Hepatic stellate cell (primary cell): ENCODE data around the gene HOXD11.

Source experiments
- DNase-seq: peaks from one replicate; pipeline ENCODE4 v3.0.0; 2011; ENCODE audit warnings: low spot score

The HOXD11 gene

DNA sequence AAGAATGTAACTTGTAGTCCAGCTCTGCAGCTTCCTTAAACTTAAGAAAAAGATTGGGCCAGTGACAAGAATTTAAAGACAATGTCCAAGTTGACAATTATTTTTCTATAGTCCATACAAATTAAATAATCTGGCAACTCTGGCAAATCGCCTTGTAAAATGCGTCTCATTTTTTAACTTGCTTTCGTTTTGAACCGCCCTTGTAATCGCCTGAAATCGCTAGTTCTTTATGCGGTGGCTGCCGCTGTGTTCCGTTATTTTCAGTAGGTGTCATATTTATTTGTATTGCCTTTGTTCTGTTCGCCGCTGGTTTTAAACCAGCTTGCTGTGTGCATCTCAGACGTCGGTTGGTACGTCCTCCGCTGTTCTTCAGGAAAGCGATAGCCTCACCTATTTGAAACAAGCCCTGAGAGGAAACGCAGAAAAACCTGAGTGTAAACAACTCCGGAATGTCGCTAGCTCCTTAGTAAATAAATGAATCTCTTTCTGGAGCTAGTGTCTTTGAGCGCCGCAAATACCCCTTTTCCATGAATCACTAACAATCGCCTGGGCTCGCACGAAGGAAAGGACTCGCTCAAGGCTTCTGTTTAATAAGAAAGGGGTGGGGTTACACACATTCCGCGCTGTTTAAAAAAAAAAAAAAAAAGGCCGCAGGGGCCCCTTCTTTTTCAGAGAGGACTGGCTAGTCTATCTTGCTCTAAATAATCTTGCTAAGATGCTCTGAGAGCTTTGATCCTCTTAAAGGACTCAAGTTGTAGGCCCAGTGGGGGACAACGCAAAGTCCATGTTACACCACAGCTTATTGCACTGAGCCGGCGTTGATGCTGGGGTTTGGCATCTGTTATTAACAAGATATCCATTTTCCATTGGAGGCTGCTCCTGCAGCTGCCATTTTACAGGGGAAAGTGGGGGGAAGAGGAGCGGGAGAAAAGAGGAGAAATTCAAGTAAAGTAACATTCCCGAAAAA lies 25.4 kb downstream of the HOXD11 start:
- no peak for DNase-seq

DNA sequence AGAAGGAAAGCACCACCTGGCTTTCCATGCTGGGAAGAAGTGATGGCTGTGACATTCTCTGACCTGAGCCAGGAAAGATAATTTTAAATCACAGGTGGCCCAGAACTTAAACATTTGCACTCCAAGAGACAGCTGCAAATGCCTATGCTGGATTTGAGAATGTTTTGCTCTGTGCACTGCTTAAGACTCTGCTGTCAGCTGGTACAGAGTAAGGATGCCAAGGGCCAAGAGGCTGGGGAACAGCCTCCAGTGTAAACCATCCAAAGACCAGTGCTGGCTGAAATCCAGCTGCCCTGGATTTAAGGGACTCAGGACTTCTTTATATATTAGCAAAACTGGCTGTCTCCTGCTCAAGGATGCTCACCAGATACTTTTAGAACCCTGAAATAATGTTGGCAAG lies 26.3 kb downstream of the HOXD11 start:
- DNase-seq = no peak

DNA sequence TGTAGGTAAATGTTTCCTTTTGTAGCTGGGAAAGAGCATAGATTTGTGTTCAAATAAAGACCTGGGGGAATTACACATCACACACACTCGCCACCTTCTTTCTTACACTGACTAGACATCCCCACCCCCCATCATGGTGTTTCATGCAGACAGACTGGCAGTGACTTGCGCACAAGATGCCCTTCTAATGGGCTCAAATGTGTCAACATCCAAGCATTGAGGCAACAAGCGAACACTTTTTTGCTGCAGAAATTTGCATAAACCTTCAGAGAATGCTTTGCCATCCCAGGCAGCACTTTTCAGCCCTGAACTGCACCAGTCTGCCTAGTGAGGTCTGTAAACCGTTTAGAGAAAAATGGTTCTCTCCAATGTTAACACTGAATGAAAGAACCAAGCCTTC lies 27.0 kb downstream of the HOXD11 start:
- no peak for DNase-seq

DNA sequence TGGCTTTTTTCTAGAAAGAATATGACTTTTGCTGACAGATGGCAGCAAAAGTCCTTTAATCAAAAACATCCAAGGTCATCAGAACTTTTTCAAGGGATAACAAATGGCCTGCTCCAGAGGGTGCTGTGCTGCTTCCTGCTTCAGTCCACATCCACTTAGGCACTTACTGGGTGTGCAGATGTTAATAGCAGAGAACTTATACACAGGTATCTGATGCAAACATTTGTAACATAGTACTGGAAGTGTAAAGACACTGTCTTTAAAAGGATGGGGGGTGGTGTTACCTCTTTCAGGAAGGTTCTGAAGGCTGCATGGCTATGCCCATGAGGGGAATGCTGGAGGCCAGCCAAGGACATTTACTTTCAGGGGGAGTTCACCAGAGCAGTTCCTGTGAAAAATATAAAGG lies 28.0 kb downstream of the HOXD11 start:
- DNase-seq = no peak

DNA sequence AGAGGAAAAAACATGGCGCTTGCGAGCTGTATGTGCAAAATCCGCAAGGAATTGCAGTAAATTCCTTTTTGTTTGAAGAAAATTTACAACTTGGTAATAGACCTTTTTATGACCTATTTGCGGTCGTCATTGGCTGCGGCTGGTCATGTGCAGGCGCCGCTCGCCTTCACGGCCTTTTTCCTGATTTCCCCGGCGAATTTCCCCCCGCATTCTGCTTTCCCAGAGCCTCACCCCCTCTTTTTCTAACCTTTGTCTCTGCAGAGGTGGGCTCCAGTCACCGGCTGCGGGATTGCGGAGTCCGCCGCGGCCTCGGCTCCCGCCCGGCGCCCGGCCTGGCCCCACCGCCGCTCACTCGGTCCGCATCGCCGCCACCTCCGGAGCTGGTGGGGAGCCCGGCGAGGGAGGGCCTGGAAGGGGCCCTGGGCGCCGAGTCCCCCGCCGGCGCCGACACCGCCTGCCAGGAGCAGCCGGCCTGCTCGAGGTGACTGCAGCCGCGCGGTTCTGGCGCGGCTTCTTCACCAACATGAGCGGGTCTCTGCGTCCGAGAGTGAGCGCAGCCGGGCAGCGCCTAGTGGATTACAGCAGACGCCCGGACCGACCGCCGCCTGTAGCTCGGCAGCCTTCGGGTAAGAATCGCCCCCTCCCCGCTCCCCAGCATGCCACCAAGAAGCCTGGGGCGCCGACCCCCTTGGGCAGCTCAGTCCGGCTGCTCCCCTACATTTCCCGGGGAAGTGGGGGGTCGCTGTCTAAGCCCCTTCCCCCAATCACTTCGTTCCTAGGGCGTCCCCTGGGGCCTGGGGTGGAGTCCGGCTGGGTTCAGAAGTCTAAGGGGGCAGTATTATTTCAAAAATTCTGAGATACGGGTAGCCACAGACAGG lies 29.5 kb downstream of the HOXD11 start:
- DNase-seq = no peak

DNA sequence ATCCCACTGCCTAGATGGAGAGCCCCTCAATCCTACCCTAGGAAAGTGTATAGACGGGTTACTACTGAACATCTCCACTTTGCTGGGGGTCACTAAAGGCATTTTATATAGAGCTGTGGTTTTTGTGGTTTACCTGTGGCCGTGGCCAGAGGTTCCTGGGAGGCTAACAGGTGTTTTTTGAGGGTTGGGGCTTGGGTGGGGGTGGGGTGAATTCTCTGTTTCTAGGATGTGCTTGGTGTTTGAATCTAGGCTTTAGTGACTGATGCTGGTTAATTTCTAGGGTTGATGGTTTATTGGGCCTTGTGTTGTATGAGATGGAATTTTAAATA lies 30.1 kb downstream of the HOXD11 start:
- DNase-seq = no peak

DNA sequence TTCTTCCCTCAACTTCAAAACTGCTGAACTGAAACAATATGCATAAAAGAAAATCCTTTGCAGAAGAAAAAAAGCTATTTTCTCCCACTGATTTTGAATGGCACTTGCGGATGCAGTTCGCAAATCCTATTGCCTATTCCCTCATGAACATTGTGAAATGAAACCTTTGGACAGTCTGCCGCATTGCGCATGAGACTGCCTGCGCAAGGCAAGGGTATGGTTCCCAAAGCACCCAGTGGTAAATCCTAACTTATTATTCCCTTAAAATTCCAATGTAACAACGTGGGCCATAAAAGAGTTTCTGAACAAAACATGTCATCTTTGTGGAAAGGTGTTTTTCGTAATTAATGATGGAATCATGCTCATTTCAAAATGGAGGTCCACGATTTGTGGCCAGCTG lies 30.8 kb downstream of the HOXD11 start:
- no peak for DNase-seq

DNA sequence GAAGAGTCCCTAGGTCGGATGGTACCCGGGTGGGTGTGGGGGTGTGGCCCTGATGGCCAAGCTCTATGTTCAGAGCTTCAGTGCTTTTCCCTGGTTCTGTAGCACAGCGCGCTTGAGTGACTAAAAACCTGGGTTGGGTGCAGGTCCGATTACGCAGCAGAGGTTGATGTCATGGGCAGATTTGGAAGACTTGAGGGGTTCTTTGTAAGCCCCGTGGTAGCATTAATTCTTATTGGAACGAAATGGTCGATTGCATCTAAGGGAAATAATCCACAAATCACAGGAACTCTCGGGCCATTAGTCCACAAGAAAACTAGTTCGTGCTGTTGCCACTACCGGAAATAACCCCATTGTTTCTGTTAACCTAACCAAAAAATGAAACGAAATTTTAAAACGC lies 31.4 kb downstream of the HOXD11 start:
- DNase-seq = no peak

DNA sequence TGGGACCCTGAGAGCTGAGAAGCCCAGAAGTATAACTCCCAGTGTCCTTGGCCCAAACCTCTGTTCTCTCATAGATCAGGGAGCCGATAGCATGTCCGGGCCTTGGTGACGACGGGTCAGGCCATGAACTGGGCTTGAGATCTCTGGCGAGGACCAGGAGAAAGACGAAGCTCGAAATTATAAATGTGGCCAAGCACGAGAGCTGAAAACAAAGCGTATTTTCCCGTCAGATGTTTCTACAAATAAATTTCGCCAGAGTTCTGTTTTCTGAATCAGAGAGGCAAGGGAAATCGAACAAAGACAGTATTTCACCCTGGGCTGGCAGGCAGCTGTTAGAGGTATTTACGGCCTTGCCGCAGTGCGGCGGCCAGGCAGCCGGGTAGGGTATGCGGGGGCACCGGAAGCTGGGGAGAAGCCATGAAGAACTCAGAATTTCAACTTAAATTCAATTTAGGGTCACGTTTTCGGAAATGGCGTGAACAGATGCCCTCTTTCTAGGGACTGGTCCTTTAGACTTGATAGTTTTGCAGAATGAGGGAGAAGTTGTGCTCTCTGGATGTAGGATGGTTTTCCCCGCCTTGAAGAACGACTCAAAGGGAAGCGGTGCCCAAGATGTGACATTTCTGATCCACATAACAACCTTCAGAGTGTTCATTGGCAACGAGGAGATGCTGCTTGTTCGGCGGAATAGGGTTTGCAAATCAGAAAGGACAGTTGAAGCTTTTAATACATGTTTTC lies 32.0 kb downstream of the HOXD11 start:
- no peak for DNase-seq

DNA sequence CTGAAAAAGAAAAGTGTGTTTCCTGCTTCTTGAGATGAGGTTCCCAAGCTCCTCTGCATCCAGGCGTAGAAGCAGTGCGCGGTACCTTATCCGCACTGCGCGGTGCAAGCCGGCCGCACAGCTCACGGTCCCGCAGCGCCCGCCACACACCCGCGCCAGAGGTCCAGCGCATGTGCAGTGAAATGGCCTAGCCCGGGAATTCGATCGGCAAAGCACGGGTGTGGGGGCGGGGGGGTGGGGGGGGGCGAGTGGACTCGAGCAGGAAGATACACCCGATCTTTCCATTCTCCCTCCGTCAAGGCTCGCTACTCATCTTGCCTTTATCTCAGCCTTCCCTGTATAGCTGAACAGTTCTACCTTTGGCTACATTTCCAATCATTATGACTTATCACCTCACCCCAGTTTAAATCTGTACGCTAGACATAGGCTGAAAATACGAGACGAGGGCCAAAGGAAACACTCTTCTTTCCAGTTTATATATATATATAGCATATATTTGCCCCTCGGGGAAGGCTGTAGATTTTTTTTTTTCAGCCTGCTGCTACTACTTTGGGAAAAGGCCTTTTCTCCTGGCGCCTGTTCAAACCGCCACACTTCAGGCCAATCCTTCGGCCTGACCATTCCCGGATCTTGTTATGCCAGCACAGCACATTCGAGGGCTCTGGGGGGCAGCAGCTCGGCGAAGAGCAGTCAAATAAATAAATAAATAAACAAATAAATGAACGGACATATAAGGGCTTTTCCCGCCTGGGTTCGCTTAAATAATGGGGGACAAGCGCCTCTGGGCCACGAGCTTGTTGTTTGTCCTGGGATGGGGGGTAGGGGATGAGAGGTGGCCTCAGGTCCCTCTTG lies 32.8 kb downstream of the HOXD11 start:
- DNase-seq = no peak

DNA sequence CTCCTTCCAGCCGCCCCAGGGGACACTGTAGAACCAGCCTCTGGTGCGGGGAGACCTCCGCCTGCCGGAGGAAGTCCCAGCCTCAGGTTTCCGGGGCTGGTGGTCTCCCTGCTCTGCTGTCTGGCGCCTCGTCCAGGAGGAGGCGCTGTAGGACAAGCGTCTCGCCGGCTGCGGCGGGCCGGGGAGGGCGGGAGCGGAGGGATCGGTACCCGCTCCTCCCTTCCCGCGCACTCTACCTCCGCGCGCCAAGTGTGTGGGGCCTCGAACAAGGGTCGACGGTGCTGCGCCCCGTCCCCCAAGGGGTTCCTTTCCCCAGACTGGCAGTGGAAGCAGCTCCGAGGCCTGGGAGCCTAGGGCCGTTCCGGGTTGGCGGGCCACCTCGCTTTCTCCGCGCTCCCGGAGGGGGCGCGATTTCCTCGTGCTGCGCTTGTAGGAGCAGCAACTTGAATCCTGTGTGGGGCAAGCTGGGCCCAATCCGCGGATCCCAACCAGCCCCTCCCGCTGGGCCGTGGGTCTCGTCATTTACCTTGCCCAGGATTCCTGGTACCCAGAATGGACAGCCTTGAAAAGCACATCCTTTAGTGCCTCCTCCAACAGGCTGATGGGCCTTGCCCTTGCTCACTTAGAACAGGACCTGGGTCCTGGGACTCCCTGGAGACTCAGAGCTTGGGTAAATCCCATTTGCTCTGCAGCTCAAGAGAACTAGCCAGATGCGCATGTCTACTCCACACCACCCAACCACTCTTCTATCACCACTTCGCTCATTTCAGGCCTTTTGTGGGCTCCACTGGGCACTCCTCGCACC lies 33.6 kb downstream of the HOXD11 start:
- peak; percentile 89 for DNase-seq

DNA sequence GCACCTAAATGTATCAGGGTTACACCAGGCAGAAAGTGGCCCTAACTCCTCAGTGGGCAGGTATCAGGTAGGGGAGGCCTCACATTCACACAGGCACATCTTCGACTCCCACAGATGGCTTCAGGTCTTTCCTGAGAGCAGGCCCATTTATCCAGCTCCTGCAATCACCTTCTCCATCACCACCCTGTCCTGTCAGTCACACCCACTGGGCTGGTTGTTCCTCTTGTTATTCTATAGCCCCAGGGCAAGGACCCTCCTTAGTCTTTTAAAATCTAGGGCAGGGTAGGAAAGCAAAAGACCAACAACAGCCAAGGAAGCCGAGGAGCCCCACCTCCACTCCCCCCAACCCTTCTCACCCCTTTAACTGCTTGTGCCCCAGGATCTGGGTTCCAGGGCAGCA lies 35.2 kb downstream of the HOXD11 start:
- no peak for DNase-seq

DNA sequence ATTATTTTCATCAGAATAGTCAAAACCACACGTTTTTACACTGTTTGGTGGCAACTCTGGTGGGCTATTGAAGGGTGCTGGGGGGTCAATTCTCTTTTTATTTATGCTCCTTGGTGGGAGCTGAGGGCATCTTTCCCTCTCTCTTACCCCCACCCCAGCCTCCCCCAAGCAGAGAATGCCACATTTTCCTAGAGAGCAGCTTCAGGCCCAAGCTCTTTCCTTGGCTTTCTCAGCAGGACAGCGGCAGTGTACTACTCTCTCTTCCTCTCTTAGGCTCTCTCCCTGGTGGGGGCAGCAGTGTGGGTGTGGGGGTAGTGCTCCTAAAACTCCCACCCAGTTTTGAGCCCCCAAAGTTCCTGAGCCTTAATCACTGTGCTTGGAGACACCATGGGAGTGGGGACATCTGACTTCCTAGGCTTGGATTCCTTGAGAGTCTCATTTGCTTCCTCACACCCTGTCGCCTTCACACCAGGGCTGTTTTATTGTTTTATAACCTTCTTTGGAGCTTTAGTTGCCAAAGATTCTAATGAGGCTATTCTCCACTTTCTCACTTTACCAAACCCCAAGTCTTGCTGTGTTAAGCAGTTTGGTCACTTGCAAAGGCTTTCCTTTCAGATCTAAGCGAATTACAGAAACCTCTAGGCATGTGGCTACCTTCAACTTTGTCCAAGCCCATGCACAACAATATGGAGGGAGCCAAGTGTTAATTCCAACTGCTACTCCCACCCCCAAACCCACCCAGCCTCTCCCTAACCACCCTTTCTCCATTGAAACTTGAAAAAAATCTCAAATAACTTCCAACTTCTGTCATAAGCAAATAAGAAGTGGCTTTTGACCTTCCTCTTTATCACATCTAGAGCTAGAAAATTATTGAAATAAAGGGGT lies 38.2 kb downstream of the HOXD11 start:
- no peak for DNase-seq

DNA sequence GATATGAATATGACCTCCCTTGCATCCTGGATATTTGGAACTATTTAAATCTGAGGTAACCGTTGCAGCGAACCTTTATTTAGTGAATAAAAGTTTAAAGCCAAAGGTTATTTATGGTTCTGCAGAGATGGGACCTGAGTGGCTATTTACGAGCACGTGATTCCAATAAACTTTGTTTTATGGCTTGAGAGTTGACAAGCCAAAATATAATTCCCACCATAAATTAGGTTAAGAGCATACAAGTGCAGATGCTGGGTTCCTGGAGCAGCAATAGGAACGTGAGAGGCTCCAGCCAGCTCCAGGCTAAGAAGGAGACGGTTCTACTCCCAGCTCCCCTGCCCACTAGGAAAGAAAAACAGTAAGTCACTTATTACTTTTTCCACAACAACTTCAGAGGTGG lies 39.0 kb downstream of the HOXD11 start:
- no peak for DNase-seq

DNA sequence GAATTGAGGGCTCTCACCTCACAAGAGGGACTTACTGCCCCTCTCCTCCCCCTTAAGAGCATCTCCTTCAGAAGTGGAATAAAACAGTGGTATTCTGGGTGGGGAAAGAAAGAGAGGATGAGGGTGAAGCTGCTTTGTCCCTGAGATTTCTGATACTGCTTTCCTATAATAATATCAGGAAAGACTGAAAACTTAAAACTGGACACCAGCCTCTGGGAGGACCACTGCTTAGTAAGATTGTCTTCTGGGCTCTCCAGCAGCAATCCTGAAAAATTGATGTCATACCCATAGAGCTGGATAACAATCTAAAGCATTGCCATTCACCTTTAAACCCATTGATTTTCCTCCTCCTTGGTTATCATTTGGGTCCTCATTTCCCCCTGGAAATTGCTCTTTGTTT lies 39.6 kb downstream of the HOXD11 start:
- no peak for DNase-seq

DNA sequence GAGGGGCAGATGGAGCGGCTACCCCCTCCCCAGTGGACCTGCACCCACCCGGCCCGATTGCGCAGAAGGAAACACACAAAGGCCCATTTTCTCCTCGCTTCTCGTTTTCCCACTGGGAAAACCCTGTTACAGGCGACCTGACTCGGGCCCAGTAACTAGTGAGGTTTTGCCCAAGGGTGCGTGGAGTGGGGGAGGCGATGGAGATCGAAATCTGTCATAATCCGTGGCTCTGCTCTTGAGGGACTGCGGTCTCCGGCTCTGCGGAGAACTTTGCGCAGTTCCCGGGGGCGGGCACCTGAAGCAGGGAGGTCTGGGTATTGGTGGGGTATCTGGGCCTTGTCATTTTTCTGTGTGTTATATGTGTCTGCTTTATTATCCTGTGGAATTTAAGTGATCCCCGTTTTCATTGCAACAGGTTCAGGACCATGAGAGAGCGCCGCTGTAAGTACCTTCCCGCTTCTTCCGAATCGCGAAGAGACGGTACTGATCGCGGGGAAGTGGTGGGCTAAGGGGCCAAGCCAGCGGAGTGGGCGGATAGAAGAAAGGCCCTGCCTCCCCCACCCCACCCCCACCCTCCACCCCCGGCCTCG lies 40.2 kb downstream of the HOXD11 start:
- DNase-seq = no peak

DNA sequence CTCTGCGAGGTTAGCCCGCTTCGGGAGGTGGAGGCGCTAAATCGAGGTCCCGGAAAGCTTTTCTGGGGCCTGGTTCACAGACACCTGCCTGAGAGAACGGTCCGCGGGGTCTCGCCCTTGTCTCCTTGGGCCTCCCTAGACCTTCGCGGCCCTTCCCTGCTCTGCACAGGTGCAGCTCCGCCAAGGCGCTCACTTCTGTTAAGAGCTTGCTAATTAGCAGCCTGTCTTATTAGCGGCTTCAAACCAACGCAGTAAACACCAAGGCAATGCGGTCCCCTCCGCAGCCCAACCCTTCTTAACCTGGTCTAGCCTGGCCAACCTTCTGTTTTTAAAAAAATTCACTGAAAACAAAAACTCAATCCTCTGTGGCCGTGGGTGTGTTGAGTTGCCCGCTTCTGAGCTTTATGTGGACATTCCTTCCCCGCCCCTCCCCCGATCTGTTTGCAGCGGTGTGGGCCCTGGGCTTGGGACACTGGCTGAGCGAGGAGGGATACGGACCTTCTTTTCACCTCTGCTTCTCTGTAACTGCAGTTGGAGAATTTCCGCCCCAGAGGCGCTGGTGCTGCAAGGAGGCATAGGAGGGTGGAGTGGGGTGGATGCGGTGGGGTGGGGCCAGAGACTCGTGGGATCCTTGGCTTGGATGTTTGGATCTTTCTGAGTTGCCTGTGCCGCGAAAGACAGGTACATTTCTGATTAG lies 40.9 kb downstream of the HOXD11 start:
- no peak for DNase-seq

DNA sequence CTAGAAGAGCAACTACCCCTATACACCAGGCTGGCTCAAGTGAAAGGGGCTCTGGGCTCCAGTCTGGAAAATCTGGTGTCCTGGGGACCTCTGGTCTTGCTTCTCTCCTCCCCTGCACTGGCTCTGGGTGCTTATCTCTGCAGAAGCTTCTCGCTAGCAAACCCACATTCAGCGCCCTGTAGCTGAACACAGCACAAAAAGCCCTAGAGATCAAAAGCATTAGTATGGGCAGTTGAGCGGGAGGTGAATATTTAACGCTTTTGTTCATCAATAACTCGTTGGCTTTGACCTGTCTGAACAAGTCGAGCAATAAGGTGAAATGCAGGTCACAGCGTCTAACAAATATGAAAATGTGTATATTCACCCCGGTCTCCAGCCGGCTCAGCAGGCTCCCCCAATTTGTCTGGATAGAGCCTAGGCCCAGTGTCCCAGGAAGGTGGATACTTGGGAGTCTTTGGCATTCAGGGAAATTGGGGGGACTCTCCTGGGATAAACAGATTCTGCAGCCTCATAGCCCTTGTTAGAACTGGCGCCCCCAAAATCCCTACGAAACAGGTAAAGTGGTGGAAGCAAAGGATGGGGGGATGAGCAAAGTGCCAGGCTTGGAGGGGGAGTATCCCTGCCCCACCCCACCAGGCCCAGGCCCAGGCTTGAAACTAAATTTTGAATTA lies 41.8 kb downstream of the HOXD11 start:
- DNase-seq = no peak
